Esophagus muscularis mucosa (tissue), 3 donors: ENCODE results near the gene HLCS.

Source experiments
- CTCF ChIP-seq, 3 experiments: fragments of 200-600 bp in 2 of 3; fragments of 450-650 bp in 1 of 3; sonication (generic) in 2 of 3; IDR thresholded peaks; one replicate each; pipeline ENCODE4 v1.5.1; 2017 to 2019; ENCODE audit warnings: antibody characterized with exemption in 3 of 3, mild to moderate bottlenecking in 2 of 3, moderate library complexity in 1 of 3
- POLR2A ChIP-seq: fragments of 450-650 bp; IDR thresholded peaks from one replicate; pipeline ENCODE4 v1.6.1; 2017; ENCODE audit warnings: antibody characterized with exemption, moderate library complexity, mild to moderate bottlenecking, low read depth
- POLR2AphosphoS5 ChIP-seq, 2 donors: sonication (generic); formaldehyde crosslinking; IDR thresholded peaks; one replicate each; pipeline ENCODE4 v1.6.1; 2017; ENCODE audit warnings: antibody characterized with exemption in 2 of 2

- no peak for TF ChIP-seq CTCF (IDR thresholded peaks at IDR 0.05)
- no peak for TF ChIP-seq POLR2AphosphoS5 (IDR thresholded peaks at IDR 0.05)
- TF ChIP-seq POLR2A, result no peak
These were observed 49.8 kb downstream of the HLCS start for GRCh38 chr21:36916718-36917117.
